Erythroblast (primary cell): ENCODE data around the gene AMPD1.

Source experiments
- GATA1 ChIP-seq: IDR thresholded peaks from 2 replicates; pipeline ENCODE4 v1.6.1; 2011; ENCODE audit warnings: low read depth, mild to moderate bottlenecking, control low read depth, low read length, moderate library complexity
- POLR2A ChIP-seq: IDR thresholded peaks from 2 replicates; pipeline ENCODE4 v1.6.1; 2011; ENCODE audit warnings: mild to moderate bottlenecking, low read length

DNA sequence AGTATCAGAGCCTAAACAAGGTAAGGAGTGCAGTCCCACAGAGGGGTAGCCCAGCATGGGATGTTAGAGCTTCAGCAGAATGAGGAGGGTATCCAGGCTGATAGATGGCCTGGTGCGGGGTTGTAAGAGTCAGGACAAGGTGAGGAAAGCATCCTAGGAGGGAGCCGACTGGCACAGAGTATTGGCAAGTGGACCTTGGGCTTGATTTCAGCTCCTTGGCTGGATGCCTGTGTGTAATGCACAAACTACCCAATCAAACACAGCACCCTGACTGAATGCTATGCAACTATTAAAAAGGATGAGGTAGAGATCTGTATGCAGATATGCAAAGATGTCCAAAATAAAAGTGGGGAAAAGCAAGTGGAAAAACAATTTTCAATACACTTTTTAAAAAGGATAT lies 43.5 kb downstream of the AMPD1 start:
- no peak for TF ChIP-seq POLR2A
- TF ChIP-seq GATA1 = no peak
